ENCODE results near the gene ZNF768.

DNA sequence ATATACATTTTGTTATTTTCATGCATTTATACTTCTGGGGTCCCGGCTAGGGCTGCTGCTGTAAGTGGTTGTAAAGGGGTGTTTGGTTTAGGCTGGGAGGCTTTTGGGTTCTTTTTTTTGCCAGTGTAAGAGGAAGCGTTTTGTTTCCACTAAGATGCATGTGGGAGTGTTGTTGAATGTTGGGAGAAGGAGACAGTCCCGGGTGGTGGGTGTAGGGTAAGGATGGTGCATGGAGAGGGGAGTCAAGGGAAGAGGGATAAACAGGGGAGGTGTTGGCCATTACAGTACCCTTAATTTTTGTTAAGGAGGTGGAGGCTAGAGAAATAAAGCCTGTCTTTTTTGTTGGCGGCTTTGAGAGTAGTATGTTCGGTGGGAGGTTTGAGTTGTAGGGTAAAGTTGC, 16.7 kb upstream of the ZNF768 start:
- no peak for TF ChIP-seq CTCF (conservative IDR thresholded peaks at IDR 0.05 in 1 of 2, IDR thresholded peaks at IDR 0.05 in 1 of 2; ENCODE audit: low read depth in 1 of 2, low read length in 2 of 2)
- TF ChIP-seq EZH2 (IDR thresholded peaks at IDR 0.05; ENCODE audit: low read length, missing control alignments) = no peak
